K562 (cell line): Measurements from ENCODE around the gene CUX1. TPM values are rescaled to one million over a fixed set of nuclear protein-coding genes. Genes with fewer than 3 reads are reported as not detected.

ENCODE experiments used
- DMBX1 ChIP-seq: fragments of 250-450 bp; sonication (Bioruptor Pico); IDR thresholded peaks from 2 replicates; pipeline ENCODE4 v1.8.0; 2022; ENCODE audit warnings: inconsistent platforms, mild to moderate bottlenecking, moderate library complexity, borderline replicate concordance
- ETS2 ChIP-seq: IDR thresholded peaks from 2 replicates; pipeline ENCODE4 v1.6.1; 2016; ENCODE audit warnings: borderline replicate concordance, missing genetic modification characterization, mild to moderate bottlenecking, moderate library complexity, missing compliant biosample characterization; ENCODE audit not compliant: poor library complexity, severe bottlenecking
- GTF2B ChIP-seq: IDR thresholded peaks from 2 replicates; pipeline ENCODE4 v1.6.1; 2011; ENCODE audit not compliant: insufficient read length; ENCODE audit errors: extremely low read depth
- MAFF ChIP-seq: IDR thresholded peaks from 2 replicates; pipeline ENCODE4 v1.6.1; 2012; ENCODE audit warnings: low read length, improper control_type of control experiment
- NR1H2 ChIP-seq: sonication (generic); formaldehyde crosslinking; IDR thresholded peaks from 2 replicates; pipeline ENCODE4 v1.4.0; 2020; ENCODE audit warnings: mild to moderate bottlenecking, missing genetic modification reagents
- RBM25 ChIP-seq: fragments of 200-400 bp; formaldehyde crosslinking; IDR thresholded peaks from 2 replicates; pipeline ENCODE4 v1.6.1; 2018; ENCODE audit warnings: low read length, low read depth, moderate library complexity; ENCODE audit not compliant: severe bottlenecking
- SRSF9 ChIP-seq: fragments of 200-400 bp; formaldehyde crosslinking; IDR thresholded peaks from 2 replicates; pipeline ENCODE4 v1.6.1; 2017; ENCODE audit warnings: low read depth, low read length, borderline replicate concordance
- ZNF586 ChIP-seq: fragments of 450-650 bp; formaldehyde crosslinking; conservative IDR thresholded peaks from 2 replicates; pipeline ENCODE4 v1.4.0; 2020; ENCODE audit warnings: mild to moderate bottlenecking, moderate library complexity
- ZNF644 ChIP-seq: fragments of 200-800 bp; sonication (Bioruptor generic); IDR thresholded peaks from 2 replicates; pipeline ENCODE4 v1.6.1; 2016; ENCODE audit warnings: low read depth, missing genetic modification characterization, missing compliant biosample characterization
- polyA plus RNA-seq, 8 experiments: library from polyadenylated mRNA; depleted of rRNA in 4 of 8; stranded (reverse) in 5 of 8; unstranded in 3 of 8; fragments of >200 nt; fragmentation: Nextera tagmentation in 2 of 8; fragmentation: Illumina TruSeq in 1 of 8; extraction: Ambion mirVana in 2 of 8; extraction: Trizol in 1 of 8; gene quantifications; 2 replicates each; pipeline versions ENCODE4 v1.2.1 to v1.2.3, GENCODE V29; 2011 to 2014; ENCODE audit warnings: inconsistent platforms in 1 of 8, missing spikeins in 1 of 8
- total RNA-seq, 7 experiments: library from RNA; depleted of rRNA in 6 of 7; stranded (reverse); fragments of >200 nt in 6 of 7; fragmentation: Illumina TruSeq in 2 of 7; extraction: Trizol in 2 of 7; gene quantifications; 2 replicates each; pipeline versions ENCODE4 v1.2.1 to v1.2.3, GENCODE V29; 2011 to 2021; ENCODE audit warnings: low replicate concordance in 1 of 7
- TF ChIP-seq, protein P1 (sequence below): sonication (generic); formaldehyde crosslinking; IDR thresholded peaks from 2 replicates; pipeline ENCODE4 v1.8.0; 2022; ENCODE audit warnings: mild to moderate bottlenecking, missing genetic modification reagents
- TF ChIP-seq, protein P2 (sequence below): fragments of 250-450 bp; sonication (Bioruptor Pico); IDR thresholded peaks from 2 replicates; pipeline ENCODE4 v1.4.0; 2020; ENCODE audit warnings: mild to moderate bottlenecking
- TF ChIP-seq, protein P3 (sequence below), 2 experiments: fragments of 450-650 bp in 1 of 2; sonication (generic) in 1 of 2; formaldehyde crosslinking in 1 of 2; IDR thresholded peaks; 2 replicates each; pipeline versions ENCODE4 v1.7.1 to v1.9.0; 2016 to 2022; ENCODE audit warnings: inconsistent platforms in 1 of 2, mild to moderate bottlenecking in 1 of 2, missing genetic modification reagents in 1 of 2

Gene CUX1
- total and polyA plus RNA-seq, 9 of the 15 experiments (the other 6 are each of a cell fraction or from before 2014, with no cell fraction given) = 3.6 to 55.3 (median 25.2) TPM

GRCh38 chr7:101856473-101857357 lies 39.3 kb downstream of the CUX1 start (continued):
- TF ChIP-seq DMBX1 (no peak), ZNF644 (tag) (0 out of 2 replicates have a peak, but pooled peaks have one; percentile 63), GTF2B (no peak), ZNF586 (CRISPR knock-in tag) (no peak), SRSF9 (no peak), NR1H2 (no peak), MAFF (no peak), RBM25 (no peak), ETS2 (tag) (no peak)
- TF ChIP-seq, protein P1, sequence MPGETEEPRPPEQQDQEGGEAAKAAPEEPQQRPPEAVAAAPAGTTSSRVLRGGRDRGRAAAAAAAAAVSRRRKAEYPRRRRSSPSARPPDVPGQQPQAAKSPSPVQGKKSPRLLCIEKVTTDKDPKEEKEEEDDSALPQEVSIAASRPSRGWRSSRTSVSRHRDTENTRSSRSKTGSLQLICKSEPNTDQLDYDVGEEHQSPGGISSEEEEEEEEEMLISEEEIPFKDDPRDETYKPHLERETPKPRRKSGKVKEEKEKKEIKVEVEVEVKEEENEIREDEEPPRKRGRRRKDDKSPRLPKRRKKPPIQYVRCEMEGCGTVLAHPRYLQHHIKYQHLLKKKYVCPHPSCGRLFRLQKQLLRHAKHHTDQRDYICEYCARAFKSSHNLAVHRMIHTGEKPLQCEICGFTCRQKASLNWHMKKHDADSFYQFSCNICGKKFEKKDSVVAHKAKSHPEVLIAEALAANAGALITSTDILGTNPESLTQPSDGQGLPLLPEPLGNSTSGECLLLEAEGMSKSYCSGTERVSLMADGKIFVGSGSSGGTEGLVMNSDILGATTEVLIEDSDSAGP (CRISPR knock-in tag) = peak; percentile 50; the same call in 1 of the 2 replicates
- TF ChIP-seq, protein P2, sequence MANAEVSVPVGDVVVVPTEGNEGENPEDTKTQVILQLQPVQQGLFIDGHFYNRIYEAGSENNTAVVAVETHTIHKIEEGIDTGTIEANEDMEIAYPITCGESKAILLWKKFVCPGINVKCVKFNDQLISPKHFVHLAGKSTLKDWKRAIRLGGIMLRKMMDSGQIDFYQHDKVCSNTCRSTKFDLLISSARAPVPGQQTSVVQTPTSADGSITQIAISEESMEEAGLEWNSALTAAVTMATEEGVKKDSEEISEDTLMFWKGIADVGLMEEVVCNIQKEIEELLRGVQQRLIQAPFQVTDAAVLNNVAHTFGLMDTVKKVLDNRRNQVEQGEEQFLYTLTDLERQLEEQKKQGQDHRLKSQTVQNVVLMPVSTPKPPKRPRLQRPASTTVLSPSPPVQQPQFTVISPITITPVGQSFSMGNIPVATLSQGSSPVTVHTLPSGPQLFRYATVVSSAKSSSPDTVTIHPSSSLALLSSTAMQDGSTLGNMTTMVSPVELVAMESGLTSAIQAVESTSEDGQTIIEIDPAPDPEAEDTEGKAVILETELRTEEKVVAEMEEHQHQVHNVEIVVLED (CRISPR knock-in tag) = 0 out of 2 replicates have a peak, but pooled peaks have one; percentile 8
- TF ChIP-seq, protein P3, sequence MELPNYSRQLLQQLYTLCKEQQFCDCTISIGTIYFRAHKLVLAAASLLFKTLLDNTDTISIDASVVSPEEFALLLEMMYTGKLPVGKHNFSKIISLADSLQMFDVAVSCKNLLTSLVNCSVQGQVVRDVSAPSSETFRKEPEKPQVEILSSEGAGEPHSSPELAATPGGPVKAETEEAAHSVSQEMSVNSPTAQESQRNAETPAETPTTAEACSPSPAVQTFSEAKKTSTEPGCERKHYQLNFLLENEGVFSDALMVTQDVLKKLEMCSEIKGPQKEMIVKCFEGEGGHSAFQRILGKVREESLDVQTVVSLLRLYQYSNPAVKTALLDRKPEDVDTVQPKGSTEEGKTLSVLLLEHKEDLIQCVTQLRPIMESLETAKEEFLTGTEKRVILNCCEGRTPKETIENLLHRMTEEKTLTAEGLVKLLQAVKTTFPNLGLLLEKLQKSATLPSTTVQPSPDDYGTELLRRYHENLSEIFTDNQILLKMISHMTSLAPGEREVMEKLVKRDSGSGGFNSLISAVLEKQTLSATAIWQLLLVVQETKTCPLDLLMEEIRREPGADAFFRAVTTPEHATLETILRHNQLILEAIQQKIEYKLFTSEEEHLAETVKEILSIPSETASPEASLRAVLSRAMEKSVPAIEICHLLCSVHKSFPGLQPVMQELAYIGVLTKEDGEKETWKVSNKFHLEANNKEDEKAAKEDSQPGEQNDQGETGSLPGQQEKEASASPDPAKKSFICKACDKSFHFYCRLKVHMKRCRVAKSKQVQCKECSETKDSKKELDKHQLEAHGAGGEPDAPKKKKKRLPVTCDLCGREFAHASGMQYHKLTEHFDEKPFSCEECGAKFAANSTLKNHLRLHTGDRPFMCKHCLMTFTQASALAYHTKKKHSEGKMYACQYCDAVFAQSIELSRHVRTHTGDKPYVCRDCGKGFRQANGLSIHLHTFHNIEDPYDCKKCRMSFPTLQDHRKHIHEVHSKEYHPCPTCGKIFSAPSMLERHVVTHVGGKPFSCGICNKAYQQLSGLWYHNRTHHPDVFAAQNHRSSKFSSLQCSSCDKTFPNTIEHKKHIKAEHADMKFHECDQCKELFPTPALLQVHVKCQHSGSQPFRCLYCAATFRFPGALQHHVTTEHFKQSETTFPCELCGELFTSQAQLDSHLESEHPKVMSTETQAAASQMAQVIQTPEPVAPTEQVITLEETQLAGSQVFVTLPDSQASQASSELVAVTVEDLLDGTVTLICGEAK (IDR thresholded peaks at IDR 0.05) = peak; percentile 71
- TF ChIP-seq, protein P3 (CRISPR knock-in tag; IDR thresholded peaks at IDR 0.05) = no peak
